GM12891 (cell line): ENCODE data around the gene A1CF.

ENCODE experiments used
- POLR2A ChIP-seq: IDR thresholded peaks from 2 replicates; pipeline ENCODE4 v1.6.1; 2011; ENCODE audit warnings: low read depth, low read length, control low read depth
- POLR2AphosphoS5 ChIP-seq: IDR thresholded peaks from 2 replicates; pipeline ENCODE4 v1.6.1; 2011; ENCODE audit warnings: low read depth, low read length, control low read depth

DNA sequence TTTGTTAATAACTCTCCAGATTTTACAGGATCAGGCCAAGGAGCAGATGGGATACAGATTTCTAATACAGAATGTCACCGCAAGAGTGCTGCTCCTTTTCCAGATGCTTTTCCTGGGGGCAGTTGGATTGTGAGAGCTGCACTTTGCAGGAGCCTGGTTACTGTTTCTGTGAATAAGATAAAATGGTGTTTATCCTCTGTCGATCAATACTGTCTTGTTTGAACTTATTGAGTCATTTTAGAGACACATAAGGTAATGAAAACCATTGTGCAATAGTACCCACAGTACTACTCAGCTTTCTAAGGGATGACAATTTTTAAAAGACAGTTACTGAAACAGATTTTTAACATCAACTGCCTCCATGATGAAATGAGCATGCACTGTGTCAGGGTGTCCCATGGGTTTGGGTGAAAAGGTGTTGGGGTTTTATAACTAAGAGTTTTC is 2.9 kb downstream of the A1CF start:
- no peak for TF ChIP-seq POLR2A
- TF ChIP-seq POLR2AphosphoS5 = no peak
